Activated naive CD4-positive, alpha-beta T cell treated with anti-CD3 and anti-CD28 coated beads for 36 hours (primary cell): Measurements from ENCODE around the gene IMP3. TPM values are rescaled to one million over a fixed set of nuclear protein-coding genes. Genes with fewer than 3 reads are reported as not detected.

Source experiments
- CTCF ChIA-PET: fragments of 350-600 bp; sonication (Branson Sonifier 250); formaldehyde crosslinking; loops from one replicate; lab custom pipeline; 2021; ENCODE audit warnings: antibody characterized with exemption; lab: Charles Lee
- DNase-seq: peaks from one replicate; pipeline ENCODE4 v3.0.0-alpha.2; 2020
- H3K27ac Mint-ChIP-seq: one replicate; pipeline ENCODE4 v1.8.0; 2021; ENCODE audit warnings: mild to moderate bottlenecking, mixed read lengths
- H3K27me3 Mint-ChIP-seq: one replicate; pipeline ENCODE4 v1.8.0; 2021; ENCODE audit warnings: low read depth, mixed read lengths
- H3K36me3 Mint-ChIP-seq: one replicate; pipeline ENCODE4 v1.8.0; 2021; ENCODE audit warnings: low read depth, mixed read lengths
- H3K4me1 Mint-ChIP-seq: one replicate; pipeline ENCODE4 v1.8.0; 2021; ENCODE audit warnings: low read depth, mixed read lengths
- H3K4me3 Mint-ChIP-seq: one replicate; pipeline ENCODE4 v1.8.0; 2021; ENCODE audit warnings: mild to moderate bottlenecking, moderate library complexity, mixed read lengths
- H3K9me3 Mint-ChIP-seq: one replicate; pipeline ENCODE4 v1.8.0; 2021; ENCODE audit warnings: mixed read lengths
- intact Hi-C: fragments of 100-400 bp; cut with micrococcal nuclease; formaldehyde crosslinking; loops from one replicate; pipeline ENCODE4 v1.15.1; 2023
- total RNA-seq, 2 experiments: library from RNA; stranded (reverse); gene quantifications; one replicate each; pipeline ENCODE4 v1.2.3, GENCODE V29; 2021

The IMP3 gene
- total RNA-seq, 2 experiments from 2014 or later: 46.1 to 46.8 TPM

DNA sequence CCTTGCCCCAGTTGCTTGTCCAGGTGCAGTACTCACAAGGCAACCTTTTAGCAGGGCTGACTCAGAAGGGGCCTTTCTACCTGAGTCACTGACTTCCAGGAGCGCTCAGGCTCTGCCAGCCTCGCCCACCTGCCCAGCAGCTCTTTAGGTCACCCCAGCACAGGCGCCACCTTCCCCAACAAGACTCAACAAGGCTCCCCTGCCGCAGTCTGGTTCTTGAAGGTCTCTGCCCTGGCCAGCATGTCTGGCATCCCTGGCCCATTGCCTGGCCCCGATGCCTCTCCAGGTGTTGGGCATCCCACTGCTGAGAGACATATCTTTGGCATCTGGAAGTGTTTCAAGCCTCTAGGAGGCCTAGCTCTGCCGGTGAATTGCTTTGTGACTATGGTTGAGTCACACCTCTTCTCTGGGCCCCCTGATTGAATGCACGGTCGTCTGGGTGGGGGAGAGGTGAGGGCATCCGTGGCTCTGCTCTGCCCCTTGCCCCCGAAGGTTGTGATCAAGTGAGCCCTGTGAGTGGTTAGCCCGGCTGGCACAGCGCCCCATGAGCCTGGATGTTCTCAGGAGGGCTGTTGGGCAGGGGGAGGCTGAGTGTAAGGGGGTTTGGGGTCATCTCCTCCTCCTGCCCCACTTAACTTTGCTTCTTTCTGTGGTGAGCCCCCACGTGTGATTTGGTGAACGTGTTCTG lies 29.3 kb upstream of the IMP3 start:
- Mint-ChIP-seq H3K27me3 (no peaks in the 10 kb centered on the region), H3K36me3 (no peaks in the 10 kb centered on the region), H3K4me3 (no peak overlapping the region), H3K27ac (no peak overlapping the region), H3K4me1 (no peaks in the 10 kb centered on the region), H3K9me3 (no peaks in the 10 kb centered on the region)
- intact Hi-C loops: no loop called here
- CTCF ChIA-PET: interaction anchor here (0.9 kb wide), 1 partner anchor 12 kb away, joined by 4 read pairs; no protein-coding TSS in a partner anchor
- no peak for DNase-seq

DNA sequence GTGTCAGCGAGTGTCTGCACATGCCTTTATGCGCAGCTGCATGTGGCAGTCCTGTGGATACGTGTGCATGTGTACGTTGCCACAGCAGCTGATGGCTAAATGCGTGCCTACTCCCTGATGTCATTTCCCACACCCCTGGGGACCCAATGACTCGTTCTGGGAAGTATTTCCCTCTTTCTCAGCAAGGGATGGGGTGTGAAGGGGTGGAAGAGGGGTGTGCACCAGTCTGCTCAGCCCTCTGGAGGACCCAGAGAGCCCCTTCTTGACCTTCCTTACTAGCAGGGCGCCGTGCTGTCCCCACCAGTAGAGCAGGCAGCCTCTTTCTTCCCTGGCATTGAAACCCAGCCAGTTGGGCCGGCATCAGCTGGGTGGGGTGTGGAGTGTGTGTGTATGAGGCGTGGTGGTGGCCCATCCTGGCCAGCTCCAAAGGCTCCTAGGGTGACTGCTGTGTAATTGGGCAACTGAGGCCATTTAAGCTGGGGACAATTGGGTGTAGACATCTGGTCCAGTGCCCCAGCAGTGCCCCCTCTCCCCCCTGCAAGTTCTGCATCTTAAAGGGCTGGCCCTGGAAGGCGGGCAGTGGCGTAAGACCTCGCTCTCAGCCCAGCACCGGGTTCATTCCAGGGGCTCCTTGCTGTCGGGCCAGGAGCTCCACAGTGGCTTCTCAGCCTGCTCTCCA lies 26.9 kb upstream of the IMP3 start:
- intact Hi-C loops: no loop called here
- Mint-ChIP-seq H3K27me3 (no peaks in the 10 kb centered on the region), H3K27ac (no peak overlapping the region), H3K4me3 (no peak overlapping the region), H3K4me1 (no peaks in the 10 kb centered on the region), H3K36me3 (no peaks in the 10 kb centered on the region), H3K9me3 (no peaks in the 10 kb centered on the region)
- CTCF ChIA-PET: no interaction called here
- no peak for DNase-seq

GRCh38 chr15:75663931-75664421 lies 24.0 kb upstream of the IMP3 start:
- Mint-ChIP-seq H3K27me3 (no peaks in the 10 kb centered on the region), H3K9me3 (no peaks in the 10 kb centered on the region), H3K4me3 (no peak overlapping the region), H3K4me1 (no peaks in the 10 kb centered on the region), H3K36me3 (no peaks in the 10 kb centered on the region), H3K27ac (no peak overlapping the region)
- no peak for DNase-seq
- intact Hi-C loops: no loop called here
- CTCF ChIA-PET: no interaction called here

DNA sequence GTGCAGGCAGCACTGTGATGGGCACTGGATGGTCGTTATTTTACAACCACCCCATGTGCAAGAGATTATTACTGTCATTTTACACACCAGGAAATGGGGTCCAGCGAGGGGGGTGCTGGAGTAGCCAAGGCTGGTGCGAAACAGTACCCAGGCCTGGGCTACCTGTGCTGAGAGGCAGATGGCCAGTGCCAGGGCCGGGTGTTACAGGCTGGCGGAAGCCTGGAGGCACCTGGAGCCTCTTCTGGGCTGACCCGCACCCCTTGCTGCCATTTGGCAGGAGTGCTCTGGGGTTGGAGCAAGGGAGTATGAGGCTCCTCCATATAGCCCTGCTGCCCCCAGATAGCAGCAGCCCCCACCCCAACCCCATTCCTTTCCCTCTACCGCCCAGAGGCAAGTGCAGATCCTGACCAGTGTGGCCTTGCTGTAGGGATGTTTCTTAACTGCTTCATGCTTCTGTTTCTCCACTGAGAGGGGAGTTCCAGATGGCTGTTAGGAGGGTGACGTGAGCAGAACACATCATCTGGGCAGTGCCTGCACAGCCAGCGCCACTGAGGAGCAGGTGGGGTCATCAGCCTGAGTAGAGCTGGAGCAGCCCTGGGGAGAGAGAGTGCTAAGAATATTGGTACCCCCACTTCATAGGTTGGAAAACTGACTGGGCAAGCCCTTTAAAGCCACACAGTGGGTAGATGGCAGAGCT lies 22.9 kb upstream of the IMP3 start:
- Mint-ChIP-seq H3K4me1 (no peaks in the 10 kb centered on the region), H3K27me3 (no peaks in the 10 kb centered on the region), H3K36me3 (no peaks in the 10 kb centered on the region), H3K9me3 (no peaks in the 10 kb centered on the region), H3K27ac (no peak overlapping the region), H3K4me3 (no peak overlapping the region)
- intact Hi-C loops: no loop called here
- no peak for DNase-seq
- CTCF ChIA-PET: no interaction called here

- Mint-ChIP-seq H3K27ac (no peak overlapping the region), H3K36me3 (no peaks in the 10 kb centered on the region), H3K9me3 (no peaks in the 10 kb centered on the region), H3K4me1 (no peaks in the 10 kb centered on the region), H3K4me3 (no peak overlapping the region), H3K27me3 (no peaks in the 10 kb centered on the region)
- CTCF ChIA-PET: no interaction called here
- no peak for DNase-seq
- intact Hi-C loops: no loop called here
These were observed 21.7 kb upstream of the IMP3 start for GRCh38 chr15:75661756-75662140.

GRCh38 chr15:75661100-75661755 lies 21.2 kb upstream of the IMP3 start:
- DNase-seq: no peak
- Mint-ChIP-seq H3K4me1 (no peaks in the 10 kb centered on the region), H3K4me3 (no peak overlapping the region), H3K9me3 (no peaks in the 10 kb centered on the region), H3K27ac (no peak overlapping the region), H3K36me3 (no peaks in the 10 kb centered on the region), H3K27me3 (no peaks in the 10 kb centered on the region)
- CTCF ChIA-PET: no interaction called here
- intact Hi-C loops: no loop called here

GRCh38 chr15:75659928-75660645 lies 20.1 kb upstream of the IMP3 start:
- intact Hi-C loops: no loop called here

GRCh38 chr15:75659141-75659771 lies 19.2 kb upstream of the IMP3 start:
- CTCF ChIA-PET: no interaction called here
- H3K4me3 Mint-ChIP-seq: no peak overlapping the region
- no peaks in the 10 kb centered on the region for H3K27me3 Mint-ChIP-seq
- H3K36me3 Mint-ChIP-seq: no peaks in the 10 kb centered on the region
- no peak for DNase-seq
- H3K4me1 Mint-ChIP-seq: no peaks in the 10 kb centered on the region
- H3K27ac Mint-ChIP-seq: no peak overlapping the region
- intact Hi-C loops: no loop called here
- no peaks in the 10 kb centered on the region for H3K9me3 Mint-ChIP-seq

More at GRCh38 chr15:75659928-75660645, 20.1 kb upstream of the IMP3 start:
- no peak overlapping the region for H3K27ac Mint-ChIP-seq
- H3K9me3 Mint-ChIP-seq: no peaks in the 10 kb centered on the region
- H3K36me3 Mint-ChIP-seq: no peaks in the 10 kb centered on the region
- H3K4me3 Mint-ChIP-seq: no peak overlapping the region
- no peak for DNase-seq
- H3K4me1 Mint-ChIP-seq: no peaks in the 10 kb centered on the region
- CTCF ChIA-PET: no interaction called here
- H3K27me3 Mint-ChIP-seq: no peaks in the 10 kb centered on the region

DNA sequence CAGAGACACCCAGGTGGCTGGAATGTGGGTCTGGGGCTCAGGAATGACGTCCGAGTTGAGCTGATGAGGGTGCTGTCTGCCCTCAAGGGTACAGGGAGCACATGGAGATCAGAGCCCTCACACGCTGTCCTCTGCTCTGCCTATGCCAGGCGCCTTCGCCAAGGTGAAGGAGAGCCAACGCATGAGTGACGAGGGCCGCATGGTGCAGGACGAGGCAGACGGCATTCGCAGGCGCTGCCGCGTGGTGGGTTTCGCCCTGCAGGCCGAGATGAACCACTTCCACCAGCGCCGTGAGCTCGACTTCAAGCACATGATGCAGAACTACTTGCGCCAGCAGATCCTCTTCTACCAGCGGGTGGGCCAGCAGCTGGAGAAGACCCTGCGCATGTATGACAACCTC lies 16.8 kb upstream of the IMP3 start:
- no peak for DNase-seq
- CTCF ChIA-PET: no interaction called here

DNA sequence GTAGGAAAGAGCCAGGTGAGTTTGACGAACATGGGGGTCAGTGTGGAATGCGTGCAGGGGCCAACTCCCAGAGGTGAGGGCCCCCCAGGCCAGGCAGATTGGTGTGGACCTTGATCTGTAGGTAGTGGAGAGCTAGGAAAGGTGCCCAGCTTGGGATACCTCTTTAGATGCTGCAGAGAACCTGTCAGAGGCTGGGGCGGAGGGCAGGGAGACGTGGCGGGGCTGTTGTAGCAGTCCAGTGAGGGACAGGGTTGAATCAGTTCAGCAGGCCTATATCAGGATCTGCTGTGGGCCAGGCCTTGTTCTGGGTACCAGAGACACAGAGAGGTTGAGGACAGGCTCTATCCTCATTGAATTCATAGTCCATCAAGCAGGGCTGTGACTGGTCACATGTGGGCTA lies 16.3 kb upstream of the IMP3 start:
- DNase-seq: no peak
- intact Hi-C loops: no loop called here
- CTCF ChIA-PET: no interaction called here
- Mint-ChIP-seq H3K27me3 (no peaks in the 10 kb centered on the region), H3K36me3 (no peaks in the 10 kb centered on the region), H3K4me3 (no peak overlapping the region), H3K4me1 (peaks cover 8% of the 10 kb centered on the region), H3K9me3 (no peaks in the 10 kb centered on the region), H3K27ac (no peak overlapping the region)

More for the DNA sequence above, 16.8 kb upstream of the IMP3 start:
- H3K27ac Mint-ChIP-seq: no peak overlapping the region
- no peak overlapping the region for H3K4me3 Mint-ChIP-seq
- no peaks in the 10 kb centered on the region for H3K9me3 Mint-ChIP-seq
- intact Hi-C loops: no loop called here
- H3K27me3 Mint-ChIP-seq: no peaks in the 10 kb centered on the region
- H3K36me3 Mint-ChIP-seq: no peaks in the 10 kb centered on the region
- peaks cover 3% of the 10 kb centered on the region for H3K4me1 Mint-ChIP-seq

DNA sequence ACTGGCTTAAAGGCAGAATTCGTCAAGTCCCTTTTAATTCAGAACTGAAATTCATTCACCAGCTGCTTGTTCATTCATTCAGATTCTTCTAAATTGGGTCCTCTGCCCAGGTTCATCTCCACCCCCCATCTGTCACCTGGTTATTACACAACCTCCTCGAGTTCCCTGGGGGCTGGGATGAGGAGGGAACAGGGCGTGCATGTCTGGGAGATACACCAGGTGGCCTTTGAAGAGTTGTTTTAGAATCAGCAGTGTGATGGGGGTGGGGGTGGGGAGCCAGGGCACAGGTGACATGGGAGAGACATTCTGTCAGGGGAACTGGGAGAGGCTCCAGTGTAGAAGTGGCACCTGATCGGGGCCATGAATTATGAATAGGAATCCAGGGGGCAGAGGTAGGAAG lies 15.9 kb upstream of the IMP3 start:
- CTCF ChIA-PET: no interaction called here
- Mint-ChIP-seq H3K27me3 (no peaks in the 10 kb centered on the region), H3K27ac (no peak overlapping the region), H3K36me3 (no peaks in the 10 kb centered on the region), H3K4me3 (no peak overlapping the region), H3K4me1 (peaks cover 12% of the 10 kb centered on the region), H3K9me3 (no peaks in the 10 kb centered on the region)
- no peak for DNase-seq
- intact Hi-C loops: no loop called here
